Neuronal stem cell (in vitro differentiated cells): ENCODE measurements around the gene BRAF.
"Not testable (repeated sequence)": the region's sequence is repeated elsewhere in the genome, so short reads cannot be mapped to it uniquely, and the experiment has no call there.

Experiments
- DNase-seq: peaks from one replicate; pipeline ENCODE4 v3.0.0-alpha.2; 2013; ENCODE audit warnings: low spot score
- H2AFZ ChIP-seq: one replicate; pipeline ENCODE4 v1.6.1; 2013; ENCODE audit warnings: mild to moderate bottlenecking, low read length, inconsistent platforms
- H2AK5ac ChIP-seq: 2 replicates; pipeline ENCODE4 v1.6.1; 2013; ENCODE audit warnings: low read depth, mild to moderate bottlenecking, inconsistent platforms, low read length, moderate library complexity, mixed read lengths
- H2BK120ac ChIP-seq: 2 replicates; pipeline ENCODE4 v1.6.1; 2013; ENCODE audit warnings: low read depth, mild to moderate bottlenecking, inconsistent platforms, low read length, moderate library complexity, mixed read lengths
- H2BK12ac ChIP-seq: one replicate; pipeline ENCODE4 v1.6.1; 2013; ENCODE audit warnings: low read length, inconsistent platforms
- H2BK15ac ChIP-seq: 2 replicates; pipeline ENCODE4 v1.6.1; 2013; ENCODE audit warnings: mild to moderate bottlenecking, low read length, inconsistent platforms, mixed read lengths
- H2BK5ac ChIP-seq: one replicate; pipeline ENCODE4 v1.6.1; 2013; ENCODE audit warnings: inconsistent platforms, mild to moderate bottlenecking, low read length, moderate library complexity
- H3K14ac ChIP-seq: one replicate; pipeline ENCODE4 v1.6.1; 2013; ENCODE audit warnings: low read length, inconsistent platforms
- H3K18ac ChIP-seq: 2 replicates; pipeline ENCODE4 v1.6.1; 2013; ENCODE audit warnings: low read length, inconsistent platforms
- H3K23ac ChIP-seq: 2 replicates; pipeline ENCODE4 v1.6.1; 2013; ENCODE audit warnings: low read depth, mild to moderate bottlenecking, mixed read lengths, low read length, inconsistent platforms; ENCODE audit not compliant: poor library complexity
- H3K27ac ChIP-seq: replicated peaks from 3 replicates; pipeline ENCODE4 v1.5.1; 2013; ENCODE audit warnings: low read length, inconsistent platforms
- H3K27me3 ChIP-seq, 3 experiments: 2 replicates each; pipeline ENCODE4 v1.6.1; 2013; ENCODE audit warnings: low read length in 3 of 3, mild to moderate bottlenecking in 2 of 3, inconsistent platforms in 1 of 3, low read depth in 1 of 3, mixed read lengths in 1 of 3, moderate library complexity in 1 of 3; ENCODE audit not compliant: control insufficient read depth in 3 of 3, insufficient read depth in 3 of 3
- H3K36me3 ChIP-seq, 2 donors: replicated peaks in 1 of 2; 2 replicates each; pipeline ENCODE4 v1.6.1; 2013; ENCODE audit warnings: low read length in 2 of 2; ENCODE audit not compliant: control insufficient read depth in 2 of 2, insufficient read depth in 2 of 2
- H3K4ac ChIP-seq: 2 replicates; pipeline ENCODE4 v1.6.1; 2013; ENCODE audit warnings: inconsistent platforms, mild to moderate bottlenecking, low read length, moderate library complexity
- H3K4me1 ChIP-seq, 2 donors: 1 replicate in 1 of 2; 2 replicates in 1 of 2; pipeline ENCODE4 v1.6.1; 2013; ENCODE audit warnings: low read length in 2 of 2, low read depth in 1 of 2; ENCODE audit not compliant: control insufficient read depth in 2 of 2, insufficient read depth in 1 of 2
- H3K4me2 ChIP-seq: one replicate; pipeline ENCODE4 v1.6.1; 2013; ENCODE audit warnings: mild to moderate bottlenecking, low read length, inconsistent platforms; ENCODE audit not compliant: insufficient read depth, poor library complexity, severe bottlenecking
- H3K4me3 ChIP-seq, 2 donors: 2 replicates each; pipeline ENCODE4 v1.5.1; 2013; ENCODE audit warnings: low read length in 2 of 2, mild to moderate bottlenecking in 2 of 2, inconsistent platforms in 1 of 2, moderate library complexity in 1 of 2
- H3K79me1 ChIP-seq: one replicate; pipeline ENCODE4 v1.6.1; 2013; ENCODE audit warnings: low read depth, mild to moderate bottlenecking, inconsistent platforms, low read length, moderate library complexity
- H3K9ac ChIP-seq: one replicate; pipeline ENCODE4 v1.6.1; 2013; ENCODE audit warnings: mild to moderate bottlenecking, low read depth, low read length, inconsistent platforms; ENCODE audit not compliant: poor library complexity
- H3K9me3 ChIP-seq, 2 donors: replicated peaks in 1 of 2; 2 replicates each; pipeline versions ENCODE3 to v1.6.1; 2013; ENCODE audit warnings: low read length in 2 of 2, mild to moderate bottlenecking in 2 of 2, inconsistent platforms in 1 of 2, low read depth in 1 of 2, mixed read lengths in 1 of 2, moderate library complexity in 1 of 2; ENCODE audit not compliant: control insufficient read depth in 2 of 2, insufficient read depth in 1 of 2
- H4K8ac ChIP-seq: one replicate; pipeline ENCODE4 v1.6.1; 2013; ENCODE audit warnings: low read depth, mild to moderate bottlenecking, inconsistent platforms, low read length, moderate library complexity
- H4K91ac ChIP-seq: one replicate; pipeline ENCODE4 v1.6.1; 2013; ENCODE audit warnings: low read length, low read depth, mild to moderate bottlenecking, inconsistent platforms; ENCODE audit not compliant: poor library complexity
- WGBS, 2 donors: extraction: QIAGEN DNeasy Blood & Tissue Kit; methylation state at CpG; one replicate each; pipeline ENCODE4 v1.1.7; 2013; ENCODE audit warnings: missing lambda C conversion rate in 2 of 2, mixed read lengths in 1 of 2; ENCODE audit not compliant: insufficient read length in 2 of 2, insufficient replicate concordance in 1 of 2; ENCODE audit errors: extremely low coverage in 2 of 2; 5-methylcytosine and 5-hydroxymethylcytosine counted together

Gene BRAF

GRCh38 chr7:140942242-140942641 is 17.5 kb upstream of the BRAF start:
- H2BK12ac ChIP-seq, H3K9me3 ChIP-seq, H3K18ac ChIP-seq, H3K36me3 ChIP-seq, H2BK5ac ChIP-seq, H3K4me1 ChIP-seq, H2AK5ac ChIP-seq, H4K91ac ChIP-seq, H2BK15ac ChIP-seq, H3K27me3 ChIP-seq, H3K9ac ChIP-seq, H3K4me3 ChIP-seq, H2AFZ ChIP-seq, DNase-seq, H3K14ac ChIP-seq, H2BK120ac ChIP-seq, H4K8ac ChIP-seq, H3K4me2 ChIP-seq, H3K27ac ChIP-seq, H3K23ac ChIP-seq, H3K79me1 ChIP-seq, H3K4ac ChIP-seq: not testable (repeated sequence)
- WGBS, 2 donors, result no CpG with 5 or more reads among the region's 5 CpGs

DNA sequence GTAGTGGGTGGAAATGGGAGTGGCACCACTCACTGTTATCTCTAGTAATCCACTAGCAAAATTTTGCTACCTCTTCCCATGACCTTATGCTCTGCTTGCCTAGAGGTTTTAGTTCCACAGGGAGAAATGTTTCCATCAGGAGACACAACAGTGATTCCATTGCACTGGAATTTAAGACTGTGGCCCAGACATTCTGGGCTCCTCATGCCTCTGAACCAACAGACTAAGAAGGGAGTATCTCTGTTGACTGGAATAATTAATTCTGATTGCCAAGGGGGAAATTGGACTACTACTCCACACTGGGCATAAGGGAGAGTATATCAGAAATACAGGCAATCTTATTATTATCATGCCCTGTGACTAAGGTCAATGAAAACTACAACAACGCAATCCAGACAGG is 16.2 kb upstream of the BRAF start:
- Histone ChIP-seq H3K9me3 (no peaks in the 10 kb centered on the region), H2BK5ac (no peak overlapping the region), H3K4ac (no peak overlapping the region), H3K4me1 (no peaks in the 10 kb centered on the region), H3K4me2 (no peak overlapping the region), H3K27me3 (no peaks in the 10 kb centered on the region), H2BK120ac (no peak overlapping the region), H3K23ac (no peak overlapping the region), H3K4me3 (no peak overlapping the region), H2AFZ (no peak overlapping the region), H2AK5ac (no peak overlapping the region), H3K36me3 (no peaks in the 10 kb centered on the region), H3K79me1 (no peaks in the 10 kb centered on the region), H3K14ac (no peak overlapping the region), H4K8ac (no peak overlapping the region), H2BK12ac (no peak overlapping the region), H3K18ac (no peak overlapping the region), H4K91ac (no peak overlapping the region), H3K9ac (no peak overlapping the region), H3K27ac (no peak overlapping the region), H2BK15ac (no peak overlapping the region)
- DNase-seq, result no peak
- WGBS, 2 donors, result no CpG with 5 or more reads among the region's 1 CpG

DNA sequence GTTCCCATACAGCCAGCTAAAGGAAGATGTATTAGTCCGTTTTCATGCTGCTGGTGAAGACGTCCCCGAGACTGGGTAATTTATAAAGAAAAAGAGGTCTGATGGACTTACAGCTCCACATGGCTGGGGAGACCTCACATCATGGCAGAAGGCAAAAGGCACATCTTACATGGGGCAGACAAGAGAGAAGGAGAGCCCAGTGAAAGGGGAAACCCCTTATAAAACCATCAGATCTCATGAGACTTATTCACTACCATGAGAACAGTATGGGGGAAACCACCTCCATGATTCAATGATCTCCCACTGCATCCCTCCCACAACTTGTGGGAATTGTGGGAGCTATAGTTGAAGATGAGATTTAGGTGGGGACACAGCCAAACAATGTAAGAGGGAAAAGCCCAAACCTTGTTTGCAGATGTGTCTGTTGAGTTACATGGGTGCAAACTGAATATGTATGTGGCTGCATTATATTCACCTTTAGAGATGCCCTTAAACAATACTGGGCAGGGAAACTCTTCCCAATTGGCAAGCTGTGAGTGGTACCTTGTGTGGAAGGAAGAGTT is 13.1 kb upstream of the BRAF start:
- no peak for DNase-seq
- no peak overlapping the region for H2BK12ac ChIP-seq
- no peaks in the 10 kb centered on the region for H3K27me3 ChIP-seq
- H2BK15ac ChIP-seq, result no peak overlapping the region
- no peaks in the 10 kb centered on the region for H3K9me3 ChIP-seq
- no peak overlapping the region for H3K27ac ChIP-seq
- no peak overlapping the region for H3K9ac ChIP-seq
- H3K79me1 ChIP-seq, result no peaks in the 10 kb centered on the region
- no peak overlapping the region for H3K23ac ChIP-seq
- H3K4me3 ChIP-seq, result no peak overlapping the region
- H3K4me2 ChIP-seq, result no peak overlapping the region
- H4K8ac ChIP-seq, result no peak overlapping the region
- no peak overlapping the region for H2BK120ac ChIP-seq
- no CpG with 5 or more reads among the region's 3 CpGs for WGBS, 2 donors
- no peaks in the 10 kb centered on the region for H3K4me1 ChIP-seq
- no peaks in the 10 kb centered on the region for H3K36me3 ChIP-seq
- H2AFZ ChIP-seq, result no peak overlapping the region
- no peak overlapping the region for H3K18ac ChIP-seq
- H4K91ac ChIP-seq, result no peak overlapping the region
- H3K4ac ChIP-seq, result no peak overlapping the region
- no peak overlapping the region for H3K14ac ChIP-seq
- no peak overlapping the region for H2BK5ac ChIP-seq
- H2AK5ac ChIP-seq, result no peak overlapping the region

GRCh38 chr7:140928491-140929309 is 4.0 kb upstream of the BRAF start:
- H3K14ac ChIP-seq, result no peak overlapping the region
- WGBS, 2 donors, result no CpG with 5 or more reads among the region's 4 CpGs
- no peak overlapping the region for H3K27ac ChIP-seq
- no peak overlapping the region for H2BK12ac ChIP-seq
- no peak overlapping the region for H2BK5ac ChIP-seq
- H3K4me1 ChIP-seq, result peaks cover 0 to 3% of the 10 kb centered on the region in 2 donors
- no peak overlapping the region for H3K4ac ChIP-seq
- no peak overlapping the region for H3K23ac ChIP-seq
- H2AFZ ChIP-seq, result no peak overlapping the region
- H3K9me3 ChIP-seq, result peaks cover 0 to 5% of the 10 kb centered on the region in 2 donors
- no peak overlapping the region for H2BK15ac ChIP-seq
- H3K4me3 ChIP-seq, result no peak overlapping the region
- H2BK120ac ChIP-seq, result no peak overlapping the region
- no peak overlapping the region for H4K8ac ChIP-seq
- no peak overlapping the region for H2AK5ac ChIP-seq
- H3K36me3 ChIP-seq, result no peaks in the 10 kb centered on the region
- no peak for DNase-seq
- H3K18ac ChIP-seq, result no peak overlapping the region
- H3K9ac ChIP-seq, result no peak overlapping the region
- H3K4me2 ChIP-seq, result no peak overlapping the region
- H4K91ac ChIP-seq, result no peak overlapping the region
- no peaks in the 10 kb centered on the region for H3K79me1 ChIP-seq
- no peaks in the 10 kb centered on the region for H3K27me3 ChIP-seq
